T47D (cell line): ENCODE measurements around the gene CRIM1.

Experiments used
- DNase-seq, 2 experiments: peaks; one replicate each; pipeline versions ENCODE4 v3.0.0 to v3.0.0-alpha.2; 2011 to 2012; ENCODE audit warnings: low read depth in 1 of 2, low spot score in 1 of 2
- JUND ChIP-seq: IDR thresholded peaks from 2 replicates; pipeline ENCODE4 v1.6.1; 2012; ENCODE audit warnings: low read depth
- in situ Hi-C: cut with HindIII; loops from 2 replicates; pipeline ENCODE4 v1.10.0; 2016; ENCODE audit warnings: low sequenced_read_pairs, low pct_unique_long_range_greater_than_20kb

The CRIM1 gene

DNA sequence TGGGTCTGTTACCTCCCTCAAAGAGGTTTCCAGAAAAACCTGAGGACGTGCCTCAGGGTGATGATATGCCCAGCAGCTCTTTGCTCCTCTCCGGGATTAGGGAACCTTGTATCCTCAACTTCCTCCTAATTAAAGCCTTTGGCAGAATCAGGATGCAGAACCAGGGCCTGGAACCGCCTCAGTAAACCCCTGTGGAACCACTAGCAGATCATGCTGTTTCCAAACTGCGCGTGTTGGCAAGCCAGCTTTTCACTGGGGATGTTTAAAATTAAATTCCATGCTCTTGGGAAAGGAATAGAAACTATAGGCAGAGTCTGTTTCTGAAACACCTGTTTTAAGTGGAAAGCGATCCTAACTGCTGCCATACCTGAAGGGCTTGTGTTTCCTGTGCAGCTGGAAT lies 26.4 kb downstream of the CRIM1 start:
- in situ Hi-C loops, result no loop called here
- no peak for DNase-seq
- TF ChIP-seq JUND, result no peak

DNA sequence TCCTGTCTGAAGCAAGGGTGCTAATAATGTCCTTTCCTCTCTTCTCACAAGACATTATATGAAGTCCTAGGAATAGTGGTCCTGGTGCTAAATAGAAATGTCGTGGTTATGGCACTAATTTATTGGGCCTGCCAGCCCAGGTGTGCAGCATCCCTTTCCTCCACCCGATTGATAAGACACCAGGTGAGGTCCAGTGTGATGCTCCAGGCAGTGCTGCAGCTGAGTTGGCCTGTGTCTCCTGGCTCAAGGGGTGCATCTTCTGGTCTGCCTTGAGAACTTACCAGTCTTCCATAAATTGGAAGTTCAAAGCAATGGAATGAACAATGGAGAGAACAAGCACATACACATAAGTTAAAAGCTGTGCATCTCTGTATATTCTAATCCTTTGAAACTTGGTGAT lies 26.9 kb downstream of the CRIM1 start:
- in situ Hi-C loops, result no loop called here
- TF ChIP-seq JUND, result no peak
- DNase-seq, result no peak

- in situ Hi-C loops, result no loop called here
- no peak for TF ChIP-seq JUND
- no peak for DNase-seq
Observed at GRCh38 chr2:36383726-36384125, 28.1 kb downstream of the CRIM1 start.

GRCh38 chr2:36384454-36384853 lies 28.9 kb downstream of the CRIM1 start:
- no peak for DNase-seq
- no peak for TF ChIP-seq JUND
- in situ Hi-C loops, result no loop called here

GRCh38 chr2:36385603-36386002 lies 30.0 kb downstream of the CRIM1 start:
- in situ Hi-C loops, result no loop called here
- no peak for DNase-seq
- no peak for TF ChIP-seq JUND

GRCh38 chr2:36387258-36387916 lies 31.8 kb downstream of the CRIM1 start:
- in situ Hi-C loops, result no loop called here

DNA sequence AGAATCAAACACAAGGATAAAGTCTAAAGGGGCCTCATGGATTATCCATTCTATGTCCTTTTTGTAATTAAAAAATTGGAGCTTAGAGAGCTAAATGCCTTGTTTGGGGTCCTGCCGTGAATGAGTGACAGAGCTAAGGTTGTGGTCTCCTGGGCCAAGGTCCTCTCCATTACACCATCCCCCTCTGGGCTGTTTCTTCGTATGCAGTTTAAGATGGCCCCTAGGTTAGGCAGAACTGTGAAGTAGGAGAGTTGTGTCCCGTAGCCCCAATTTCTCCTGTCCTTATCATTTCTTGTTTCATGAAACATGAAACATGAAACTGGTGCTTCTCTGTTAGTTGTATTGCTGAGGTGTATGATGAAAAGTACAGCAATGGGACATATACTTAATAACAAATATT lies 32.9 kb downstream of the CRIM1 start:
- TF ChIP-seq JUND, result no peak
- DNase-seq, result no peak
- in situ Hi-C loops, result no loop called here

More at GRCh38 chr2:36387258-36387916, 31.8 kb downstream of the CRIM1 start:
- TF ChIP-seq JUND, result no peak
- no peak for DNase-seq

GRCh38 chr2:36389091-36389564 lies 33.5 kb downstream of the CRIM1 start:
- DNase-seq, result no peak
- in situ Hi-C loops, result no loop called here
- TF ChIP-seq JUND, result no peak

DNA sequence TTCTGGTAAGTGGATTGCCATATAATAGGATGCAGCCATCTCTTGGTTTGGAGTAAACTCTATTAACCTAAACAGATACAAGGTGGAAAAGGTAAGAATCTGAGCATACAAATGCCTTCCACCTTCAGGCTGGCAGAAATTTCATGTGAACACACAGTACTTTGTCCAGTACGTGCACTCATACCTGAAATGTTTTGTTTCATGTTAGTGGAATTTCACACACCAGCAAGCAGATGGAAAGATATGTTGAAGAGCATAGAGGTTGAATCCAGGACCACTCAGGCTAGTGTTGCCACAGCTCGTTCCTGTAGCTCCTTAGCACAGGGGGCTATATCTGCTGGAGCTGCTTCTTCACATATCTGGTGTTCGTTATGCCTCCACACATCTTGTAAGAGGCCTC lies 34.0 kb downstream of the CRIM1 start:
- in situ Hi-C loops, result no loop called here
- no peak for TF ChIP-seq JUND
- no peak for DNase-seq

DNA sequence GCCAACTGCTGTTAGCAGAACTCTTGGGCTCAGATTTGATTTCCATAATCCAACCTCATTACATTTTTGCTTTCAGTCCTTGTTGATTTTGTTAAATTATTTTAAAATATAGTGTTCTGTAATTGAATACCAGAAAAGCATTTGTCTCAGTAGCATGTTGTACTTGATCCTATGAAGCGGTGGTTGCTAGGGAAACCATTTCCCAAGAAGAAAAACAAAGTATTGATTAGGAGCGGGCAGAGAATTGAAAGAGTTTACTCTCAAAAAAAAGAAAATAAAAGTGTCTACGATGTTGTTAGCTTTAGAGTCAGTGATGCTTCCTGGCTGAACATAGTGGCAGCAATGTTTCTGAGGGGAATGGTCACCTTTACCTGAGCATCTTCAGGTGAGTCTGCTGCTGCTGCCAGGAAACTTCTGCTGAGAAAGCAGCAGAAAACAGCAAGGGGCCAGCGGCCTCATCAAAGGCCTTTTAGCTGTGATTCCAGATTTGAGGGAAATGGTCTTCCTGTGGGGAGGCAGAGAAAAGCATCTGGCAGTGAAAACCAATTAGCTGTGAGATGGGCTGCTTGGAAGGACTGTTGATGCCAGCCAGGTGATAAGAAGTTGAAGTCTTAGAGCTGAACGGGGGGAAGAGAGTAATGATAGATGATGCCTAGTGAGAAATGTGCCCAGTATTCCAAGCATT lies 37.1 kb downstream of the CRIM1 start:
- no peak for TF ChIP-seq JUND
- DNase-seq, result no peak

GRCh38 chr2:36393738-36394256 lies 38.2 kb downstream of the CRIM1 start:
- in situ Hi-C loops, result no loop called here
- no peak for DNase-seq

More for the DNA sequence above, 37.1 kb downstream of the CRIM1 start:
- in situ Hi-C loops, result no loop called here

DNA sequence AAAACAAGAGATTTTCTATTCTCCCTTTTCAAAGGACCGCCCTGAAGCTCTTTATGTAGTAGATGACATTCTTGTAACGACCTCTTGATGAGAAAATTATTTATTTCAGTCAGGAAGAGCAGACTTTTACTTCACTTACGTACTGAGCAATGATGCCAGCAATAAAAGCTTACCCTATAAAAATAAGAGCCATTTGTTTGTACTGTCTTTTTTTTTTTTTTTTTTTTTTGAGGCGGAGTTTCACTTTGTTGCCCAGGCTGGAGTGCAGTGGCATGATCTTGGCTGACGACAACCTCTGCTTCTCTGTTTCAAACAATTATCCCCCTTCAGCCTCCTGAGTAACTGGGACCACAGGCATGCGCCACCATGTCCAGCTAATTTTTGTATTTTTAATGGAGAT lies 39.2 kb downstream of the CRIM1 start:
- in situ Hi-C loops, result no loop called here
- no peak for DNase-seq
- no peak for TF ChIP-seq JUND

More at GRCh38 chr2:36393738-36394256, 38.2 kb downstream of the CRIM1 start:
- TF ChIP-seq JUND, result no peak

DNA sequence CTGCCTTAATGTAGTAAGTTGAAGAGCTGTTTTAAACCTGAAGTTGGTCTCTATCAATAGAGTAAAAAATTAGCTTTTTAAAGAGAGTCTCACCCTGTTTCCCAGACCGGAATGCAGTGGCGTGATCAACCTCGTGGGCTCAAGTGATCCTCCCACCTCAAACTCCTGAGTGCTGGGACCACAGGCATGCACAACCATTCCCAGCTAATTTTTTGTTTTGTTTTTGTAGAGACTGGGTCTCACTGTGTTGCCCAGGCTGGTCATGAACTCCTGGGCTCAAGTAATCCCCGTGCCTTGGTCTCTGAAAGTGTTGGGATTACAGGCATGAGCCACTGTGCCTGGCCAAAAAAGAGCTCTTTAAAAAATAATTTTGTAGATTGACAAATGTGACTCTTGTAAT lies 40.3 kb downstream of the CRIM1 start:
- no peak for DNase-seq
- in situ Hi-C loops, result no loop called here
- TF ChIP-seq JUND, result no peak
